Suprapubic skin (tissue), 4 donors: Measurements from ENCODE around the gene SOS1.

Experiments
- EP300 ChIP-seq: sonication (generic); formaldehyde crosslinking; IDR thresholded peaks from one replicate; pipeline ENCODE4 v1.6.1; 2017; ENCODE audit warnings: antibody characterized with exemption
- POLR2A ChIP-seq, 2 donors: fragments of 450-650 bp; IDR thresholded peaks; one replicate each; pipeline ENCODE4 v1.6.1; 2017; ENCODE audit warnings: antibody characterized with exemption in 2 of 2, mild to moderate bottlenecking in 2 of 2, moderate library complexity in 2 of 2
- POLR2AphosphoS5 ChIP-seq, 3 donors: sonication (generic); formaldehyde crosslinking; IDR thresholded peaks; one replicate each; pipeline ENCODE4 v1.6.1; 2017; ENCODE audit warnings: antibody characterized with exemption in 3 of 3
- TF ChIP-seq, protein P1 (sequence below), 2 donors: fragments of 200-600 bp in 1 of 2; fragments of 450-650 bp in 1 of 2; sonication (generic) in 1 of 2; IDR thresholded peaks; one replicate each; pipeline ENCODE4 v1.5.1; 2016 to 2019; ENCODE audit warnings: antibody characterized with exemption in 2 of 2, mild to moderate bottlenecking in 1 of 2, moderate library complexity in 1 of 2

DNA sequence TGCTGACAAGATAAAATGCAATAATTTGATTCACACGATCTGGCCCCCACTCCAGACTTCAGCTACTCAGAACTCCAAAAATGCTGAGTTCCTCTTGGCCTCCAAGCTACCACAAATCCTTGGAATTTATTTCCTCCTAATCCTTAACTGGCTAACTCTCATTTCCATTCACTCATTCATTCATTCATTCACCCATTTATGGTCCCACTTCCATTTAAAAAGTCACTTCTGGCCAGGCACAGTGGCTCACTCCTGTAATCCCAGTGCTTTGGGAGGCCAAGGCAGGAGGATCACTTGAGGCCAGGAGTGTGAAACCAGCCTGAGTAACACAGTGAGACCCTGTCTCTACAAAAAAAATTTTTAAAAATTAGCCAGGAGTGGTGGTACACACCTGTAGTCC, 12.5 kb downstream of the SOS1 start:
- TF ChIP-seq POLR2AphosphoS5 (IDR thresholded peaks at IDR 0.05), result no peak
- TF ChIP-seq, protein P1, sequence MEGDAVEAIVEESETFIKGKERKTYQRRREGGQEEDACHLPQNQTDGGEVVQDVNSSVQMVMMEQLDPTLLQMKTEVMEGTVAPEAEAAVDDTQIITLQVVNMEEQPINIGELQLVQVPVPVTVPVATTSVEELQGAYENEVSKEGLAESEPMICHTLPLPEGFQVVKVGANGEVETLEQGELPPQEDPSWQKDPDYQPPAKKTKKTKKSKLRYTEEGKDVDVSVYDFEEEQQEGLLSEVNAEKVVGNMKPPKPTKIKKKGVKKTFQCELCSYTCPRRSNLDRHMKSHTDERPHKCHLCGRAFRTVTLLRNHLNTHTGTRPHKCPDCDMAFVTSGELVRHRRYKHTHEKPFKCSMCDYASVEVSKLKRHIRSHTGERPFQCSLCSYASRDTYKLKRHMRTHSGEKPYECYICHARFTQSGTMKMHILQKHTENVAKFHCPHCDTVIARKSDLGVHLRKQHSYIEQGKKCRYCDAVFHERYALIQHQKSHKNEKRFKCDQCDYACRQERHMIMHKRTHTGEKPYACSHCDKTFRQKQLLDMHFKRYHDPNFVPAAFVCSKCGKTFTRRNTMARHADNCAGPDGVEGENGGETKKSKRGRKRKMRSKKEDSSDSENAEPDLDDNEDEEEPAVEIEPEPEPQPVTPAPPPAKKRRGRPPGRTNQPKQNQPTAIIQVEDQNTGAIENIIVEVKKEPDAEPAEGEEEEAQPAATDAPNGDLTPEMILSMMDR (IDR thresholded peaks at IDR 0.05), result no peak
- no peak for TF ChIP-seq EP300
- no peak for TF ChIP-seq POLR2A (IDR thresholded peaks at IDR 0.05)
